NCI-H128 (cell line): ENCODE data around the gene SFXN3.

Experiments used
- DNase-seq: peaks from one replicate; lab custom pipeline; 2025; ENCODE audit not compliant: unreplicated experiment; lab: John Stamatoyannopoulos, UW

Gene SFXN3

GRCh38 chr10:101054876-101055275 lies 23.8 kb downstream of the SFXN3 start:
- DNase-seq: no peak

DNA sequence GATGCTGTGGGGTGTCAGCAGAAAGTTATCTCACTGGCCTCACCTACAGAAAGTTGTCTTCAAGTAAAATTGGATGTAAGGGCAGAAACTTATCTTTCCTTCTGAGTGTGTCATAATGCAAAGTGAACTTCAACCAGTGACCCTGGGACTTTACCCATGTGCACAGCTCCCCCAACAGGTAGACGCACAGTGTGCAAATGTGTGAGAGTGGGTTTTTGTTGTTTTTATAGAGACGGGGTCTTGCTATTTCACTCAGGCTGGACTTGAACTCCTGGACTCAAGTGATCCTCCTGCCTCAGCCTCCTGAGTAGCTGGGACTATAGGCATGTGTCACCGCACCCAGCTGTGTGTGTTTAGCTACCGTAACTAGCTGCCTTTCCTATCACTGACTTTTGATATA lies 24.4 kb downstream of the SFXN3 start:
- no peak for DNase-seq

DNA sequence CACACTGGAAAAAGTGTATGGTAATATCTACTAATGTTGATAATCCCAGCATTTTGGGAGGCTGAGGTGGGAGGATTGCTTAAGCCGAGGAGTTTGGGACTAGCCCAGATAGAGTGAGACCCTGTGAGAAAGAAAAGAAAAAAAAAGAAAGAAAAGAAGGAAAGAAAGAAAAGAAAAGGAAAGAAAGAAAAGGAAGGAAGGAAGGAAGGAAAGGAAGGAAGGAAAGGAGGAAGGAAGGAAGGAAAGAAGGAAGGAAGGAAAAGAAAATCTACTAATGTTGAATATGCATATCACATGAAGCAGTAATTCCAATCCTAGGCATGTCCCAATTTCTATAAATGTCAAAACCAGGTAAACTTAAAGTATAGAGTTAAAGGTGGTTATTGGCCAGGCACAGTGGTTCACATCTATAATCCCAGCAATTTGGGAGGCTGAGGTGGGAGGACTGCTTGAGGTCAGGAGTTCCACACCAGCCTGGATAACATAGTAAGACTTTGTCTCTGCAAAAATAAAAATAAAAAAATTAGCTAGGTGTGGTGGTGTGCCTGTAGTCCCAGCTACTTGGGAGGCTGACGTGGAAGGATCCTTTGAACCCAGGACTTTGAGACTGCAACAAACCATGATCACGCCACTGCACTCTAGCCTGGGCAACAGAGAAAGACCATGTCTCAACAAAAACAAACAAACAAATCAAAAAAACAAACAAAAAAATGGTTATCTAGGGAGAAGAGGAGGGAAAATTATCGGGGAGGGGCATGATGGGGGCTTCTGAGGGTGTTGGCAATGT lies 25.5 kb downstream of the SFXN3 start:
- DNase-seq: no peak

- peak; percentile 82 for DNase-seq
These were observed 29.3 kb downstream of the SFXN3 start for GRCh38 chr10:101060036-101060950.

GRCh38 chr10:101060951-101061623 lies 30.1 kb downstream of the SFXN3 start:
- peak; percentile 82 for DNase-seq

- no peak for DNase-seq
These were observed 30.7 kb downstream of the SFXN3 start, which contains the start of gene KAZALD1 for GRCh38 chr10:101061624-101062231. Gene KAZALD1 (plus strand): TSS chr10:101061989. CDS start chr10:101062593, 604 bp downstream.

- peak; percentile 4 for DNase-seq
These were observed 31.4 kb downstream of the SFXN3 start for GRCh38 chr10:101062232-101063049.

DNA sequence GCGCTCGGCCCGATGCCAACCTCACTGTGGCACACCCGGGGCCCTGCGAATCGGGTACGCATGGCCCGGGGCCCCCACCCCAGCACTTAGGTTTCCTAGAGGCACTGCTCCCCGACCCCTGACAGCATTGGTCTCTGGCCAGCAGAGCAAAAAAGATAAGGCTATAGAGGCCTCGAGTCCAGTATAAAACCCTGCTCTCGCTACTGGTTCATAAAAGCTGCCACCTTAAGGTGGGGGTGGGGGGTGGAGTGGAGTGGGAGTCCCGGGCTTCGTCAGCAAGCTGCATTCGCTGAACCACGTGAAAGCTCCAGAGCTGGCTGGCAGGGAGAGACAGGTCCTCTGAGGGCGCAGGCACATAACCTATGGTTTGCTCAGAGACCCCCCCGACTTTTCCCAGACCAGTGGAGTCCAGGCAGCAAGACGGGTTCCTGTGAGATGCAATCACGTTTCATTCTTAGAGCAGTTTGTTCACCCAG lies 32.1 kb downstream of the SFXN3 start:
- no peak for DNase-seq

DNA sequence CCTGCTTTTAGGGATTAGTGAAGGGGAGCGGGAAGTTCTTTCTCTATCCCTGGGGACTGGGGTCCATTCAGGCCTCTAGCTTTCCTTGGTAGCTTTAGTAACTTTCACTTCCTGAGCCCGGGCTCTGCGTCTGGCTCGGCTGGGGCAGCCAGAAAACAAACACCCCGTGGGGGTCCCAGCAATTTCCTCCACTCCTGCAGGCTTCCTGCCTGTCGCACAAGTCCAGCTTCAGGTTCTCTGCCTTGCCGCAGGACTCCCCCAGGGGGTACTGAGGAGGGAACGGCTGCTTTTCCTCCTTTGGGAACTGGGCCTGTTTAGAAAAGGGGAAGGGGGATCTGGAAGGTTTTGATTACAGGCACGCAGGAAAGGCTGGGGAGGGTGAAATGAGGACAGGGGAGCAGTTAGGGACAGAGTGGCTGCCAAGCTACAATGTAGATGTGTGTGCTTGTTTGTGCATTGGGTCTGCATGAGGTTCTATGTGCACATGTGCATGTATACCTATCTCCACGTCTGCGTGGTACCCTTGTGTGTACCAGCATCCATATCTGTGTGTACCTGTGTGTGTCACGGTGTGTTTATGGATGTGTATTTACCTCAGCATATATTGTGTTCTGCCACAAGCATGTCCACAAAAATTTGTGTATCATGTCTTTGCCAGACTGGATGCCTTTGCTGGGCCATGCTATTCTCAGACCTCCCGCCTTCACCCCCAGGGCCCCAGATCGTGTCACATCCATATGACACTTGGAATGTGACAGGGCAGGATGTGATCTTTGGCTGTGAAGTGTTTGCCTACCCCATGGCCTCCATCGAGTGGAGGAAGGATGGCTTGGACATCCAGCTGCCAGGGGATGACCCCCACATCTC lies 32.7 kb downstream of the SFXN3 start:
- no peak for DNase-seq

- DNase-seq: no peak
These were observed 33.5 kb downstream of the SFXN3 start for GRCh38 chr10:101064415-101065030.

GRCh38 chr10:101065481-101066145 lies 34.6 kb downstream of the SFXN3 start:
- no peak for DNase-seq

- no peak for DNase-seq
These were observed 35.3 kb downstream of the SFXN3 start for GRCh38 chr10:101066146-101066895.

DNA sequence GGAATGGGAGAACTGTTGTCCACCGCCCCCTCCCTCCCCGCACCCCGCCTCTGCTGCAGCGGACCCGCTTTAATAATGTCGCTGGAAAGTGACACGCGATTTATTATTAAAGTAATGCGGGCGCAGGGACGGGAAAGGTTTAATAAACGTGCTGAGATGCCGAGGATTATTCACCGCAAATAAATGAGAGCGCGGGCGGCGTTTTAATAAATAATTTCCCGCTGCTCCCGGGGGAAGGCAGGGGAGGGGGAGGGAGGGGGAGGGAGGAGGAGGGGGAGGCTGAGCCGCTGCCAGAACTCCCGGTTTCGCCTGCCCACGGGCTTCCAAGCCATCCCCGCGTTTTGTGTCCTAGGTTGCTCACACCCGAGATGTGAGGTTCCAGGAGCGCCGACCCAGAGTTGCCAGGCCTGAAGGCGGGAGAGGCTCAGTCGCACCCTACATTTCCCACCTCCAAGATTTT lies 35.9 kb downstream of the SFXN3 start:
- DNase-seq: no peak

DNA sequence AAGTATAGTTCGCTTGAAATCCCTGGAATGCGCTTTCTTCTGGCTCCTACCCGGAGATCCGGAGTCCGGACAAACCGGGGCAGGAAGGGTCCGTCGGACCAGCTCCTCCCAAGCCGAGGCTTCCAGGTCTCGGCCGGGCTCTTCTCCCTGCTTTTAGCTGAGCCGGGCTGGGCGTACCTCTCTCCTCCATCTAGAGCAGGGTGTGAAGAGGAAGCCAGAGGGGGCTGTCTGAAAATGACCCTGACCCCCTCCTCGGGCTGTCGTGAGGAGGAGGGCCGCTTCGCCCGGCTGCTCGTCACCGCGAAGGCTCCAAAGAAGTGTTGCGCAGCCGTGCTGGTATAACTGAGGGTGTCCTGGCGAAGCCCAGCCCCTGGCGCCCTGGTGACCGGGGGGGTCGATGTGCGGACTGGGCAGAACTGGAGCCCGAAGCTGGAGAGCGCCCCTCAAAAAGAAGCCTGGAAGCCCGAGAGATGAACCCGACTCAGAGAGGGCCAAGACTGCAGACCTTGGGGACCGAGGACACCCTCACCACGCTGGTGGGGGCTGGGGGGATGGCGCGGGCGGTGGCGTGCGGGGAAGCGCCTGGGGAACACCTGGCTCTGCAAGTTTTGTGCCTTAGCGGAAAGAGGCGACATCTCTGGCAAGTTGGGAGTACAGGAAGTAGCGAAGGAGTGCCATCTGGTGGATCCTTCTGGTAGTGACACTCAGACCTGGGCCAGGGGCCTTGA lies 36.5 kb downstream of the SFXN3 start:
- DNase-seq: peak; percentile 46

- DNase-seq: no peak
These were observed 38.4 kb downstream of the SFXN3 start for GRCh38 chr10:101069441-101069840.

DNA sequence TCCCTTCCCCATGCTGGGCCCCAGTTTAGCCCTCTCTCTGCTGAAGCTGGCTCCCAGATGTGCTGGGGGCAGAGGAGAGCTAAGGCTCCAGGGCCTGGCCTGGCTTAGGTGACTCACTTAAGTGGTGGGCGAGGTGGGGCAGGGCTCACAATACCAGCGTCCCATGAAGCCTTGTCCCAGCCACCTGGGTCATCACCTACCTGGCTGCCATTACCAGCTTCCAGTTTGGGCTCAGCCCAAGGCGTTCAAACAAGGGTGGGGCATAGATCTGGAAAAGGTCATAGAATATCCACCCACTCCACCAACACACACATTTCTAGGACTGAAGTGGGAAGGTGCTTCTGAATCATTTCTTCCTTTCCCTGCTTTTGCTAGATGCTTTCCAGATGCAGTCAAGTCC lies 39.1 kb downstream of the SFXN3 start:
- DNase-seq: no peak
